ENCODE data around the gene SPATA31C1.

Gene SPATA31C1

DNA sequence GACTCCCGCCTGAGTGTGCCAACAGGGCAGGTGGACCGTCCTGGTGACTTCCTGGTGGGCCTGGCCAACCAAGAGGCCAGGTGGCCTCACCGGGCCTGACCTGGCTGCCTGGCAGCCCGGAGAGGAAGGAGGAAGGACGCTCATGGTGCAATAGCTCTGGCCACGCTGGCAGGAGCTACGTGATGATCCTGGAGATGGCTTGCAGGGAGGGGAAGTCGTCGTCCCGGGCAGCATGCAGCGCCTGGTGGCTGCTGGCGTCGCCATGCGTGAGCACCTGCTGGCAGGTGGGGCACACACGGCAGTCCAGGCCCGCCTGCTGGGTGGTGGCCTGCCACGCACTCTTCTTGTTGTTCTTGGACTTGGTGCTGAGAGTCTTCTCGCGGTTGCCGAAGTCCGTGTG, 26.3 kb downstream of the SPATA31C1 start:
- DNase-seq = no peak

DNA sequence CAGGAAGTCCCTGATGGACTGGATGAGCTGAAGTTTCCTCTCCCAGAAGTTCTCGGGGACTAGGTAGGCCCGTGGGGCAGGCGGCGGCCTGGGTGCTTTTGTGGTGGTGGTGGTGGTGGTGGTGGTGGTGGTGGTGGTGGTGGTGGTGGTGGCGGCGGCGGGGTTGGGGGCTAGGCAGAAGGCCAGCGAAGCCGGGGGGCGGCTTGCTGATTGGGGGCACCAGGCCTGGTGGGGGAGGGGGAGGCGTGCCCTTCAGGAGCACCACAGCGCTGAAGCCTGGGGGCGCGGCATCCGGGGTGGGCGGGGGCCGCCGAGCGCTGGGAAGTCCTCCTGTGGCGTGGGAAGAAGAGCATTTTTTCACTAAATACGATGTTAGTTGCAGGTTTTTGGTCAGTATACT, 26.9 kb downstream of the SPATA31C1 start:
- no peak for DNase-seq

DNA sequence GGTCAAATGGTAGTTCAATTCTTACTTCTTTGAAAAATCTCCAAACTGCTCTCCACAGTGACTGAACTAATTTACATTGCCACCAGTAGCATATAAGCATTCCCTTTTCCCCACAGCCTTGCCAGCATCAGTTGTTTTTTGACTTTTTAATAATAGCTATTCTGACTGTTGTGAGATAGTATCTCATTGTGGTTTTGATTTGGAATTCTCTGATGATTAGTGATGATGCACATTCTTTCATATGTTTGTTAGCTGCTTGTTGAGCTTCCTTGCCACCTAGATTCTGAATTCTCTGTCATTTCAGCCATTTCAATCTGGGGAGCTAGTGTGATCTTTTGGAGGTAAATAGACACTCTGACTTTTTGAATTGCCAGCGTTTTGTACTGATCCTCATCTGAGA, 32.5 kb downstream of the SPATA31C1 start:
- DNase-seq = no peak

DNA sequence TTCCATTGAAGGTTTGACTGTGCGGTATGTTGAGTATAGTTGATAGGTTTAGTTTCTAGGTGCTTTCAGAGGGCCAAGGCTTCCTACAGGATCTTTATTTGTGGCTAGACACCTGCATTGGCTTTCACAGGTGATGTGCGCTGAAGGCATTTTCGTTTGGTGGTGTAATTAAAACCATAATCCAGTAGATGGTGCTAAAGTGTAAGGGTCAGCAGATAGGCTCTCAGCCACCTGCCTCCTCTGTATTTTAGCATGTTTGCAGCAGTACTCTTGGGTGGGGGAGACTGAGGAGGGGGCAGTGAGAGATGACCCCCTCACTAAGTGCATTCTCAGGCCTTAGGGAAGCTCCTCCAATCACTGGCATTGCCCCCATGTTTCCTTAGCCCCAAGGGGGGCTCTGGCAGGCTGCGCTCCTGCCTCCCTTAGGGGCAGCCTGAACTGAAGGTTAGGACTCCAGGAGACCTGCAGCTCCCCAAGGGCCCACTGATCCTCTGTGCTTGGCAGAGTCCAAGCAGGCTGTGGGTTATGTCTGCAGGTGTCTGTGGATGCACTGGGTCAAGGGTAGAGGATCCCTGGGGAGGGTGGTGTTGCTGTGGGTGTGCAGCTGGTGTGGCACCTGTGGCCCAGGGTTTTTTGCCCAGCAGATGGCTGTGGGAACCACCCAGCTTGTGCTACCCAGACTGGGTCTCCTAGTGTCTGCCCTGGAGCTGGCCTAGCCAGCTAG, 33.2 kb downstream of the SPATA31C1 start:
- DNase-seq = no peak

DNA sequence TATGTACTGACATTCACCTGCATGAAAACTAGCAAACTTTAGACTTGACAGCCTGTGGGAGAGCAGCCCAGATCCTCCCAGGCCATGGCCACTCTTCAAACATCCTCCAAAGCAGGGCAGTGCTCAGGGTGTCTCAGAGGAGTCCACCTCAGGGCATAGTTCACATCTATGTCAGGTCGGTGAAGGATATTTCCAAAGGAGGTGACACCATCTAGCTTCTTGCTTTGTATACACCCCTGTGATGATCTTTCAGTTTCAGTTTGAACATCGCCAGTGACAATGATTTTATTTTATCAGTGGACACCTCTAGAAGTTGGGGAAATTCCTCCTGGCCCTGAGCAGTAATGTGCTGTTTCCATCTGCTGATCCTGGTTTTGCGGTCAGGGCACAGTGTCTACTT, 36.5 kb downstream of the SPATA31C1 start:
- no peak for DNase-seq

DNA sequence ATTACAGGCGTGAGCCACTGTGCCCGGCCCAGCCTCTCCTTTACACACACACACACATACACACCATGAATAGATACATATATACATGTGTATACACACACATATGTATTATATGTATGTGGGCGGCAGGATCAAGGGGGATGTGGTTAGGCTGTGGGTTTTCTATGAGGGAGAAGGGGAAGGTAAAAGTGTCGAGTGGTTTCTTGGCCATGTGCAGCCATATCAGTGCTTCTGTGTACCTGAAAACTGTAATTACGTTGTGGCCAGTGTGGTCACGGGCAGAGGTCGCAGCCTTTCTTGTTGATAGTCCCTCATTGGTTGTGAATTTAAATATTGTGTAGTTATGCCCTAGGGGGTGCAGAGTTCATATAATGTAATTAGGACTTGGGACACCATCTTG, 40.1 kb downstream of the SPATA31C1 start:
- no peak for DNase-seq

DNA sequence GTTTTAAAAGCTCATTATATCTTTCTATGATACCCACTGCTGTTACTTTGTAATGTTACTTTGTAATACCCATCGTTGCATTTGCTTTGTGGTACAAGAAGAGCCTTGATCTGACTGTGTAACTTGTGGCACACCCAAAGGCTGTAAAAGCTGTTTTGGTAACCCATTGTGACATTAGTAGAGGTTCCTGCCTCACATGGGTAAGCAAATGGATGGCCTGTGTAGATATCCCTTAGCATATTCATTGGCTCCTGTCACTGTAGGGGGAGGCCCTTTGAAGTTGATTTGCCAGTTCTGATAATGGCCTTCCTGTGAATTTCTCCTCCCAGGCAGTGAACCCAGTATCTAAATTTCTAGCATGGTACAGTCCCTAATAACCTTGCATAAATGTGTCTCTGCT, 40.8 kb downstream of the SPATA31C1 start:
- DNase-seq = no peak

DNA sequence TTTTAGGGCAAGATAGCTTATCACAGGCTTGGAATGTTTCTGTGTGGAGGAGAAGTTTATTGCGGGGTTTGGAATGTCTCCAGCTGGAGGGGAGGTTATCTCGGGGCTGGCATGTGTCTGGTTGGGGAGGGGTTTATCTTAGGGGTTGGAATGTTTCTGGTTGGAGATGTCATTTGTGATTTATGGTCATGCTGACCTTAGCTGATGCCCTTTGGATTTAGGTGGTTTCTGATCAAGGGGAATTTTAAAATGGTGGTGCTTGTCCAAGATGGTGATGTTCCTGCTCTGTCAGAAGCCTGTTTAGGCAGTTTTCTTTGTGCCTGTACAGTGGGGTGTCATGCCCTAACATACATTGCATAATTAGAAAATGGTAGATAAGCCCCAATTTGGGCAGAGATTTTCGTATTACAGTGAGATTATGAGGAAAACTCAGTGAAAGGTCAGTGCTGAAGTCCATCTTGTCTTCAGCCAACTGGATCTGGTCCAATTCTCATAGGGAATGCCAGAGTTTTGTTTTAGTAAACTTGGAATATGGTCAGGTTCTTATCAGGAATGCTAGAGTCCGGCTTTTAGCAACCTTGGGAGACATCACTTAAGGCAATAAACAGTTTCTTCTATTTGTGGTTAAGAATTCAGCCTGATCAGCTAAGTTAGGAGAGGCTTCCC, 42.3 kb downstream of the SPATA31C1 start:
- DNase-seq = no peak

DNA sequence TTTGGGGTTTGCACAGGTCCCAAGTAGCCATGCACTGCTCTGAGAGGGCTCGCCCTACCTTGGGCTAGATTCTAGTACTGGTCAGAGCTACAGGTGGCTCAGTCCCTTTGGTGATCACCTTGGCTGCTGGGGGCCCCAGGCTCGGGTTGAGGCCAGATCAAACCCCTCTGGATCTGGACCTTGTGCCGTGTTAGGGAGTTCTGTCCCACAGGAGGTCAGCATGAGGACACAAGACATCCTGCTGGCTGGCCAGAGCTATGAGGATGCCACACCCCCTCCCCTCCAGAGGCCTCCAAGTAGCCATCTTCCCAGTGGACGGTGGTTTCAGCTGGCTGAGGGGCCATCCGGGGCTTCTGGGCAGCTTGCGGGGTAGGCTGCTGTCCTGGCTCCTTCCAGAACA, 46.0 kb downstream of the SPATA31C1 start:
- no peak for DNase-seq

DNA sequence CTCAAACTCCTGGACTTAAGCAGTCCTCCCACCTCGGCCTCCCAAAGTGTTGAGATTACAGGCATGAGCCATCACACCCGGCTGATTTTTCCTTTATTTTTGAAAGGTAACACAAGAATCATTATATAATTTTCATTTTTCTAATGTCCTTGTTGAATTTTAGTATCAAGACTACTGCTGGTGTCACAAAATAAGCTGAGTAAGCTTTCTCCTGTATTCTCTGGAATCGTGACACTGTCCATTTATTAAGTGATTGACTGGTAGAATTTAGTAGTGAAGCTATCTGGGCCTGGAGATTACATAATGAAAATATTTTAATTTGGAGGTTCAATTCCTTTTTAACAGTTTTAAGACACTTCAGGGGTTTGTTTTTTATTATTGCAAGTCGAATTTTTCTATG, 47.1 kb downstream of the SPATA31C1 start:
- DNase-seq = no peak

DNA sequence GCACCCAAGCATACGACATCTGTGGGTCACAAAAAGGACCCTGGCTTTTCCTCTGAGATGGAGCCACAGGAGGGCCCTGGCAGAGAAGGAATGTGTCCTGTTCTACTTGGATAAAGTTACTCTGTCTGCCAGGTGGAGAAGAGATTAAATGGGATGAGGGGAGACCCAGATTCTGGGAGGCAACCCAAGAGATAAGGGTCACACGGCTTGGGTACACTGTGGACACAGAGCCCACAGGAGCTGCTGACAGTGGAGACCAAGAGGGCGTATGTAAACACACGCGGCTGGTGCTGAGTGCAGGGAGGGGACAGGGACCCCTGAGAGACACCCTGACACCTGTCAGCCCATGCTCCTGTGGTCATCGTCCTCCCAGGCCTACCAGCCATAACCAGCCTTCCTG, 50.4 kb downstream of the SPATA31C1 start:
- DNase-seq = no peak

DNA sequence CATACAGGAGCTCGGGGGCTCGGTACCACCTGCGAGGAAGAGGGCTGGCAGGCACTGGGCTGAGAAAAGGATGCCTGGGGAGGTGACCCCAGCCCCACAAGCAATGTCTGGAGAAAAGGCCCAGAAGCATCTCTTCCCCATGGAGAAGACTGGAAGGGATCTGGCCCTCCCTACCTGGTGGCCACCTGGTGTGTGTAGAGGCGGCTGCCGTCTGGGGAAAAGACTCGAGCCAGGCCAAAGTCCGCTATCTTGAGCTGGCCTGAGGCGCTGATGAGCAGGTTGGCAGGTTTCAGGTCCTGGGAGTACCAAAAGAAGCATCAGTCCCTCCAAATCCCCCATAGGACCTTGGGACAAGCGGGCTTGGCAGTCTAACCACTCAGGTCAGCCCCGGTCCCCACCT, 52.8 kb downstream of the SPATA31C1 start:
- no peak for DNase-seq

DNA sequence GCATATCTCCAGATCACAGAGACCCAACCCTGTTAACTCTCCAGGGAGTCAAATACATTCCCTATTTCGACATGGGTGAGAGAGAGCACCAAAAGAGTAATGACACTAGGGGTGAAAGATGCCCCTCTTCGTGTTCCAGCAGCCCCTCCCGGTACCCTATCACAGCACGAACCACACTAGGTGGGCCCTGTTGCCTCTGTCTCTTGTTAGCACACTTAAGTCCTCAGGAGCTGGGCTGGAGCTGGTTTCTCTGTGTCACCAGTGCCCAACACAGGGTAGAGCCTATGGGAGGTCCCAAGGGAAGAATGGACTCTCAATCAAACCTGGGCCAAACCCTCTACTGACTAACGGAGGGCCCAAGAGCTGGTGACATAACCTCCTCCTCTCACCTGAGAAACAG, 55.4 kb downstream of the SPATA31C1 start:
- no peak for DNase-seq

Measured in stimulated activated CD4-positive, alpha-beta T cell treated with anti-CD3 and anti-CD28 coated beads, Interleukin-2, amount 100 ng/mL, for 48 hours (primary cell).